Right kidney (tissue), 1 donor: ENCODE measurements around the gene MMEL1.
"Not testable (repeated sequence)": the region's sequence is repeated elsewhere in the genome, so short reads cannot be mapped to it uniquely, and the experiment has no call there.

Experiments used
- DNase-seq: peaks from one replicate; pipeline ENCODE4 v3.0.0-alpha.2; 2016

The MMEL1 gene

GRCh38 chr1:2591581-2592261, 41.1 kb downstream of the MMEL1 start:
- DNase-seq: no peak

- DNase-seq: no peak
Observed at GRCh38 chr1:2591233-2591580, 41.6 kb downstream of the MMEL1 start.

GRCh38 chr1:2590233-2591141, 42.3 kb downstream of the MMEL1 start:
- no peak for DNase-seq

GRCh38 chr1:2589431-2590232, 43.2 kb downstream of the MMEL1 start:
- no peak for DNase-seq

- DNase-seq: no peak
Observed at GRCh38 chr1:2588661-2589430, 44.0 kb downstream of the MMEL1 start.

- DNase-seq: no peak
Observed at GRCh38 chr1:2587860-2588571, 44.8 kb downstream of the MMEL1 start.

GRCh38 chr1:2587071-2587859, 45.6 kb downstream of the MMEL1 start:
- DNase-seq: peak; percentile 73

GRCh38 chr1:2586154-2587070, 46.4 kb downstream of the MMEL1 start, which contains the start of gene PRXL2B:
Gene PRXL2B (plus strand): TSS chr1:2586777. CDS start chr1:2586886, 109 bp downstream.
- DNase-seq: peak; percentile 88

- peak; percentile 82 for DNase-seq
Observed at GRCh38 chr1:2585318-2586092, 47.3 kb downstream of the MMEL1 start.

GRCh38 chr1:2584686-2585317, 48.0 kb downstream of the MMEL1 start:
- no peak for DNase-seq

- no peak for DNase-seq
Observed at GRCh38 chr1:2583871-2584351, 48.9 kb downstream of the MMEL1 start.

- no peak for DNase-seq
Observed at GRCh38 chr1:2583331-2583791, 49.5 kb downstream of the MMEL1 start.

- DNase-seq: no peak
Observed at GRCh38 chr1:2582391-2582790, 50.4 kb downstream of the MMEL1 start.

GRCh38 chr1:2580691-2581090, 52.1 kb downstream of the MMEL1 start:
- DNase-seq: no peak

- DNase-seq: no peak
Observed at GRCh38 chr1:2578758-2579118, 54.1 kb downstream of the MMEL1 start.

- not testable (repeated sequence) for DNase-seq
Observed at GRCh38 chr1:2577565-2578075, 55.2 kb downstream of the MMEL1 start.
